GM12875 (cell line): Measurements from ENCODE around the gene CRACDL.

Experiments used
- H3K4me3 ChIP-seq: one replicate; pipeline ENCODE4 v1.5.1; 2011; ENCODE audit warnings: low read depth, low read length, control low read depth
- CTCF ChIP-seq: IDR thresholded peaks from 2 replicates; pipeline ENCODE4 v1.5.1; 2011; ENCODE audit warnings: low read depth, mild to moderate bottlenecking, control low read depth, inconsistent platforms, low read length, moderate library complexity, borderline replicate concordance; ENCODE audit not compliant: insufficient read depth

Gene CRACDL

GRCh38 chr2:98867539-98868309 is 68.3 kb downstream of the CRACDL start:
- no peak for TF ChIP-seq CTCF
- no peak overlapping the region for H3K4me3 ChIP-seq

- no peak for TF ChIP-seq CTCF
- no peak overlapping the region for H3K4me3 ChIP-seq
These were observed 70.0 kb downstream of the CRACDL start for GRCh38 chr2:98866033-98866432.

GRCh38 chr2:98861601-98862000 is 74.4 kb downstream of the CRACDL start:
- no peak for TF ChIP-seq CTCF
- no peak overlapping the region for H3K4me3 ChIP-seq

- TF ChIP-seq CTCF = no peak
These were observed 76.7 kb downstream of the CRACDL start for GRCh38 chr2:98859323-98859722.

GRCh38 chr2:98857001-98857400 is 79.0 kb downstream of the CRACDL start:
- no peak for TF ChIP-seq CTCF
- no peak overlapping the region for H3K4me3 ChIP-seq

More at GRCh38 chr2:98859323-98859722, 76.7 kb downstream of the CRACDL start:
- no peak overlapping the region for H3K4me3 ChIP-seq

- H3K4me3 ChIP-seq = no peak overlapping the region
- no peak for TF ChIP-seq CTCF
These were observed 81.3 kb downstream of the CRACDL start for GRCh38 chr2:98854682-98855081.

- no peak overlapping the region for H3K4me3 ChIP-seq
- TF ChIP-seq CTCF = no peak
These were observed 83.1 kb downstream of the CRACDL start for GRCh38 chr2:98852932-98853331.
